Keratinocyte (primary cell): ENCODE data around the gene PIP4K2A. TPM values are rescaled to one million over a fixed set of nuclear protein-coding genes. Genes with fewer than 3 reads are reported as not detected.

Source experiments
- DNase-seq: peaks from one replicate; pipeline ENCODE4 v3.0.0-alpha.2; 2011; ENCODE audit warnings: low read depth, missing footprints, low spot score
- FAIRE-seq: peaks from 2 replicates; lab custom pipeline; 2011; peaks lifted over from hg19 to GRCh38; lab: Jason Lieb, UNC
- H2AFZ ChIP-seq: 2 replicates; pipeline ENCODE4 v1.6.0; 2012; ENCODE audit warnings: low read length, control low read depth, inconsistent platforms; ENCODE audit not compliant: control insufficient read depth
- H3K27ac ChIP-seq: 2 replicates; pipeline ENCODE4 v1.5.1; 2011; ENCODE audit warnings: low read length; ENCODE audit not compliant: control insufficient read depth, insufficient read depth
- H3K27me3 ChIP-seq: 3 replicates; pipeline ENCODE4 v1.6.0; 2011; ENCODE audit warnings: low read length; ENCODE audit not compliant: control insufficient read depth, insufficient read depth; ENCODE audit errors: extremely low read depth
- H3K36me3 ChIP-seq, 2 experiments: 2 replicates in 1 of 2; 3 replicates in 1 of 2; pipeline ENCODE4 v1.5.1; 2011; ENCODE audit warnings: low read length in 2 of 2, mild to moderate bottlenecking in 1 of 2; ENCODE audit not compliant: control insufficient read depth in 2 of 2, insufficient read depth in 2 of 2; ENCODE audit errors: extremely low read depth in 1 of 2
- H3K4me1 ChIP-seq: 3 replicates; pipeline ENCODE4 v1.5.1; 2011; ENCODE audit warnings: low read length; ENCODE audit not compliant: control insufficient read depth, insufficient read depth; ENCODE audit errors: extremely low read depth
- H3K4me2 ChIP-seq: 3 replicates; pipeline ENCODE4 v1.6.0; 2011; ENCODE audit warnings: low read depth, low read length; ENCODE audit not compliant: control insufficient read depth, insufficient read depth; ENCODE audit errors: extremely low read depth
- H3K4me3 ChIP-seq, 3 experiments: fragments of 200-600 bp in 1 of 3; sonication (generic) in 1 of 3; 2 replicates in 2 of 3; 3 replicates in 1 of 3; pipeline ENCODE4 v1.5.1; 2011 to 2016; ENCODE audit warnings: low read length in 3 of 3, mild to moderate bottlenecking in 3 of 3, control low read depth in 2 of 3, inconsistent platforms in 1 of 3, low read depth in 1 of 3, mixed read lengths in 1 of 3, mixed run types in 1 of 3, moderate library complexity in 1 of 3; ENCODE audit not compliant: control insufficient read depth in 2 of 3, insufficient read depth in 2 of 3; ENCODE audit errors: extremely low read depth in 1 of 3
- H3K79me2 ChIP-seq: 2 replicates; pipeline ENCODE4 v1.6.0; 2012; ENCODE audit warnings: low read length; ENCODE audit not compliant: control insufficient read depth, insufficient read depth
- H3K9ac ChIP-seq: 3 replicates; pipeline ENCODE4 v1.6.0; 2011; ENCODE audit warnings: low read length; ENCODE audit not compliant: control insufficient read depth, insufficient read depth; ENCODE audit errors: extremely low read depth
- H3K9me1 ChIP-seq: 3 replicates; pipeline ENCODE4 v1.6.0; 2011; ENCODE audit warnings: low read length; ENCODE audit not compliant: control insufficient read depth, insufficient read depth; ENCODE audit errors: extremely low read depth
- H3K9me3 ChIP-seq: 2 replicates; pipeline ENCODE4 v1.5.1; 2012; ENCODE audit warnings: low read depth, low read length; ENCODE audit not compliant: control insufficient read depth
- H4K20me1 ChIP-seq: 3 replicates; pipeline ENCODE4 v1.6.0; 2011; ENCODE audit warnings: low read length; ENCODE audit not compliant: control insufficient read depth, insufficient read depth; ENCODE audit errors: extremely low read depth
- CTCF ChIP-seq, 3 experiments: IDR thresholded peaks in 1 of 3; conservative IDR thresholded peaks in 1 of 3; optimal IDR thresholded peaks in 1 of 3; 2 replicates in 2 of 3; 3 replicates in 1 of 3; pipeline versions ENCODE3 to v1.5.1; 2011; ENCODE audit warnings: low read length in 3 of 3, mild to moderate bottlenecking in 3 of 3, moderate library complexity in 2 of 3, control low read depth in 1 of 3, inconsistent platforms in 1 of 3; ENCODE audit not compliant: insufficient read depth in 2 of 3; ENCODE audit errors: extremely low read depth in 1 of 3
- EZH2 ChIP-seq: IDR thresholded peaks from one replicate; pipeline ENCODE4 v1.6.1; 2012; ENCODE audit warnings: inconsistent platforms, mild to moderate bottlenecking, low read length, moderate library complexity
- dilution Hi-C: fragments of 300-500 bp; cut with MboI; formaldehyde crosslinking; loops from one replicate; pipeline ENCODE4 v1.7.0; 2020; ENCODE audit warnings: low sequenced_read_pairs; ENCODE audit not compliant: extremely low pct_ligation_motif_present
- polyA plus RNA-seq, 5 experiments: library from polyadenylated mRNA; depleted of rRNA in 3 of 5; stranded (reverse) in 3 of 5; stranded (forward) in 1 of 5; unstranded in 1 of 5; fragments of >200 nt; gene quantifications; 1 replicate in 1 of 5; 2 replicates in 3 of 5; 3 replicates in 1 of 5; pipeline versions ENCODE4 v1.2.1 to v1.2.3, GENCODE V29; 2011 to 2012; ENCODE audit warnings: missing spikeins in 2 of 5, low read depth in 1 of 5, low replicate concordance in 1 of 5

PIP4K2A gene
- polyA plus RNA-seq, 1 donor (not counting 4 experiments of a cell fraction or from before 2014, with no cell fraction given): 15.5 TPM

- FAIRE-seq (peak; percentile 56), DNase-seq (no peak)
- no peak overlapping the region for H2AFZ ChIP-seq
- H3K4me2 ChIP-seq: no peak overlapping the region
- no peak for TF ChIP-seq CTCF (optimal IDR thresholded peaks at IDR 0.05 in 1 of 3, IDR thresholded peaks at IDR 0.05 in 1 of 3, conservative IDR thresholded peaks at IDR 0.05 in 1 of 3; ENCODE audit: extremely low read depth in 1 of 3, insufficient read depth in 2 of 3, low read length in 3 of 3)
- TF ChIP-seq EZH2: no peak
- H3K9me3 ChIP-seq: no peaks in the 10 kb centered on the region
- H3K4me1 ChIP-seq: no peaks in the 10 kb centered on the region
- H3K9ac ChIP-seq: no peak overlapping the region
- peaks cover 2% of the 10 kb centered on the region for H4K20me1 ChIP-seq
- no peaks in the 10 kb centered on the region for H3K36me3 ChIP-seq
- H3K27ac ChIP-seq: no peak overlapping the region
- no peaks in the 10 kb centered on the region for H3K27me3 ChIP-seq
- no peaks in the 10 kb centered on the region for H3K9me1 ChIP-seq
- H3K4me3 ChIP-seq: no peak overlapping the region
- peaks cover 30% of the 10 kb centered on the region for H3K79me2 ChIP-seq
- dilution Hi-C loops: no loop called here
Measured at GRCh38 chr10:22701132-22701826, 13.1 kb downstream of the PIP4K2A start.

GRCh38 chr10:22700489-22700888 is 13.9 kb downstream of the PIP4K2A start:
- FAIRE-seq (no peak), DNase-seq (no peak)
- Histone ChIP-seq H4K20me1 (peaks cover 2% of the 10 kb centered on the region), H3K9me1 (no peaks in the 10 kb centered on the region), H3K79me2 (peaks cover 29% of the 10 kb centered on the region), H3K36me3 (no peaks in the 10 kb centered on the region), H3K9me3 (no peaks in the 10 kb centered on the region), H3K27ac (no peak overlapping the region), H3K9ac (no peak overlapping the region), H3K4me3 (no peak overlapping the region), H3K4me1 (no peaks in the 10 kb centered on the region), H3K4me2 (no peak overlapping the region), H2AFZ (no peak overlapping the region), H3K27me3 (no peaks in the 10 kb centered on the region)
- dilution Hi-C loops: no loop called here
- TF ChIP-seq EZH2 (no peak), CTCF (optimal IDR thresholded peaks at IDR 0.05 in 1 of 3, IDR thresholded peaks at IDR 0.05 in 1 of 3, conservative IDR thresholded peaks at IDR 0.05 in 1 of 3; ENCODE audit: extremely low read depth in 1 of 3, insufficient read depth in 2 of 3, low read length in 3 of 3) (no peak)
